GM21390 (cell line): ENCODE results near the gene CNOT6.
"Not testable (repeated sequence)": the region's sequence is repeated elsewhere in the genome, so short reads cannot be mapped to it uniquely, and the experiment has no call there.

Experiments
- ATAC-seq: cut with Tn5 transposase; IDR thresholded peaks from one replicate; pipeline ENCODE4 v1.9.1; 2021; ENCODE audit not compliant: unreplicated experiment

Gene CNOT6

GRCh38 chr5:180470966-180471582 lies 23.1 kb upstream of the CNOT6 start:
- ATAC-seq = no peak

- no peak for ATAC-seq
Observed at GRCh38 chr5:180471866-180472265, 22.3 kb upstream of the CNOT6 start.

- ATAC-seq = no peak
Observed at GRCh38 chr5:180472269-180472668, 21.9 kb upstream of the CNOT6 start.

GRCh38 chr5:180473386-180473785 lies 20.8 kb upstream of the CNOT6 start:
- ATAC-seq = not testable (repeated sequence)

- ATAC-seq = no peak
Observed at GRCh38 chr5:180474569-180474968, 19.6 kb upstream of the CNOT6 start.

- ATAC-seq = not testable (repeated sequence)
Observed at GRCh38 chr5:180475969-180476524, 18.1 kb upstream of the CNOT6 start.

- no peak for ATAC-seq
Observed at GRCh38 chr5:180484813-180485212, 9.4 kb upstream of the CNOT6 start.

- no peak for ATAC-seq
Observed at GRCh38 chr5:180486636-180487149, 7.5 kb upstream of the CNOT6 start.

GRCh38 chr5:180487556-180487955 lies 6.6 kb upstream of the CNOT6 start:
- ATAC-seq = no peak

GRCh38 chr5:180491496-180491895 lies 2.7 kb upstream of the CNOT6 start:
- ATAC-seq = no peak

- no peak for ATAC-seq
Observed at GRCh38 chr5:180492226-180492903, 1.8 kb upstream of the CNOT6 start.

- peak; percentile 38 for ATAC-seq
Observed at GRCh38 chr5:180494510-180495181, 467 bp downstream of the CNOT6 start.

GRCh38 chr5:180495292-180495691 lies 1.1 kb downstream of the CNOT6 start:
- no peak for ATAC-seq

GRCh38 chr5:180495991-180496741 lies 2.0 kb downstream of the CNOT6 start:
- ATAC-seq = no peak

- ATAC-seq = not testable (repeated sequence)
Observed at GRCh38 chr5:180496806-180497205, 2.6 kb downstream of the CNOT6 start.

GRCh38 chr5:180497865-180498264 lies 3.7 kb downstream of the CNOT6 start:
- not testable (repeated sequence) for ATAC-seq

- no peak for ATAC-seq
Observed at GRCh38 chr5:180498378-180498777, 4.2 kb downstream of the CNOT6 start.

GRCh38 chr5:180499684-180500083 lies 5.5 kb downstream of the CNOT6 start:
- ATAC-seq = no peak

GRCh38 chr5:180500300-180500699 lies 6.1 kb downstream of the CNOT6 start:
- not testable (repeated sequence) for ATAC-seq

GRCh38 chr5:180507661-180508060 lies 13.5 kb downstream of the CNOT6 start:
- ATAC-seq = no peak

GRCh38 chr5:180515294-180515693 lies 21.1 kb downstream of the CNOT6 start:
- ATAC-seq = no peak
